ENCODE results near the gene ZNF629.

GRCh38 chr16:30750876-30751465 is 36.0 kb downstream of the ZNF629 start:
- no peak for TF ChIP-seq POLR2AphosphoS5 (IDR thresholded peaks at IDR 0.05; ENCODE audit: low read depth, low read length)
- TF ChIP-seq CTCF (IDR thresholded peaks at IDR 0.05), result no peak
- TF ChIP-seq REST (IDR thresholded peaks at IDR 0.05; ENCODE audit: low read depth, low read length), result no peak
- no peak for TF ChIP-seq RCOR1 (IDR thresholded peaks at IDR 0.05; ENCODE audit: low read length)
- no peak for TF ChIP-seq ZBTB33 (IDR thresholded peaks at IDR 0.05; ENCODE audit: borderline replicate concordance, low read depth)
- TF ChIP-seq, protein P1, sequence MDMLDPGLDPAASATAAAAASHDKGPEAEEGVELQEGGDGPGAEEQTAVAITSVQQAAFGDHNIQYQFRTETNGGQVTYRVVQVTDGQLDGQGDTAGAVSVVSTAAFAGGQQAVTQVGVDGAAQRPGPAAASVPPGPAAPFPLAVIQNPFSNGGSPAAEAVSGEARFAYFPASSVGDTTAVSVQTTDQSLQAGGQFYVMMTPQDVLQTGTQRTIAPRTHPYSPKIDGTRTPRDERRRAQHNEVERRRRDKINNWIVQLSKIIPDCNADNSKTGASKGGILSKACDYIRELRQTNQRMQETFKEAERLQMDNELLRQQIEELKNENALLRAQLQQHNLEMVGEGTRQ (IDR thresholded peaks at IDR 0.05; ENCODE audit: borderline replicate concordance, low read depth, low read length), result no peak
- no peak for TF ChIP-seq MAX (IDR thresholded peaks at IDR 0.05; ENCODE audit: low read depth)
- TF ChIP-seq EP300 (IDR thresholded peaks at IDR 0.05; ENCODE audit: borderline replicate concordance in 1 of 2, low read depth in 1 of 2, low read length in 1 of 2), result no peak
- TF ChIP-seq SIN3A (IDR thresholded peaks at IDR 0.05; ENCODE audit: borderline replicate concordance, low read depth, low read length), result no peak
- TF ChIP-seq SMC3 (IDR thresholded peaks at IDR 0.05; ENCODE audit: low read depth, low read length), result no peak
- no peak for TF ChIP-seq USF1 (IDR thresholded peaks at IDR 0.05; ENCODE audit: borderline replicate concordance, low read depth)
- TF ChIP-seq GABPA (IDR thresholded peaks at IDR 0.05; ENCODE audit: low read depth), result no peak
- no peak for TF ChIP-seq FOXM1 (IDR thresholded peaks at IDR 0.05; ENCODE audit: low read depth)
- TF ChIP-seq TCF12 (IDR thresholded peaks at IDR 0.05), result no peak

Measured in SK-N-SH (cell line).